Measurements from ENCODE around the gene DOCK7. TPM values are rescaled to one million over a fixed set of nuclear protein-coding genes. Genes with fewer than 3 reads are reported as not detected.

Gene DOCK7
- total and polyA plus RNA-seq, 2 of the 13 experiments (the other 11 are each of a cell fraction or from before 2014, with no cell fraction given) = 45.7 to 67.2 TPM

GRCh38 chr1:62687903-62688686, at the start of gene DOCK7 (continued):
- no peak for TF ChIP-seq ZNF484 (CRISPR knock-in tag; IDR thresholded peaks at IDR 0.05; ENCODE audit: borderline replicate concordance, low read depth)
- peak; percentile 70 for TF ChIP-seq ZNF687 (CRISPR knock-in tag; IDR thresholded peaks at IDR 0.05)
- TF ChIP-seq AGO1 (IDR thresholded peaks at IDR 0.05; ENCODE audit: low read depth, low read length, poor library complexity, severe bottlenecking) = no peak
- TF ChIP-seq ZNF558 (CRISPR knock-in tag; IDR thresholded peaks at IDR 0.05; ENCODE audit: borderline replicate concordance) = peak; percentile 38; the same call in 1 of the 2 replicates
- TF ChIP-seq JUND (CRISPR knock-in tag; IDR thresholded peaks at IDR 0.05) = no peak
- peak; percentile 24 for TF ChIP-seq FOSL2 (CRISPR knock-in tag; IDR thresholded peaks at IDR 0.05)
- TF ChIP-seq E2F2 (CRISPR knock-in tag; IDR thresholded peaks at IDR 0.05; ENCODE audit: borderline replicate concordance) = no peak
- TF ChIP-seq NFE2 (CRISPR knock-in tag; IDR thresholded peaks at IDR 0.05) = no peak
- TF ChIP-seq THRA (CRISPR knock-in tag; IDR thresholded peaks at IDR 0.05; ENCODE audit: borderline replicate concordance) = no peak
- peak; percentile 62 for TF ChIP-seq ZNF776 (CRISPR knock-in tag; IDR thresholded peaks at IDR 0.05)
- no peak for TF ChIP-seq ZBED4 (CRISPR knock-in tag; IDR thresholded peaks at IDR 0.05; ENCODE audit: borderline replicate concordance)
- TF ChIP-seq ZFY (CRISPR knock-in tag; IDR thresholded peaks at IDR 0.05) = peak; percentile 88
- TF ChIP-seq BRD4 (CRISPR knock-in tag; IDR thresholded peaks at IDR 0.05) = no peak; the same call in 1 of the 2 replicates
- peak; percentile 61 for TF ChIP-seq MAX (IDR thresholded peaks at IDR 0.05)
- TF ChIP-seq SMARCC2 (IDR thresholded peaks at IDR 0.05) = no peak

Data from HepG2 (cell line).